Muscle layer of duodenum (tissue), 2 donors: ENCODE measurements around the gene ATXN7L1.

Experiments used
- H3K27ac ChIP-seq: one replicate; pipeline ENCODE4 v1.7.0; 2013; ENCODE audit warnings: mild to moderate bottlenecking, low read length
- H3K27me3 ChIP-seq: one replicate; pipeline ENCODE4 v1.7.0; 2013; ENCODE audit warnings: low read depth, mild to moderate bottlenecking, control low read depth, low read length
- H3K36me3 ChIP-seq, 2 donors: one replicate each; pipeline ENCODE4 v1.7.0; 2013; ENCODE audit warnings: low read length in 2 of 2, control low read depth in 1 of 2, mild to moderate bottlenecking in 1 of 2; ENCODE audit not compliant: insufficient read depth in 2 of 2, control insufficient read depth in 1 of 2
- H3K4me1 ChIP-seq, 2 donors: one replicate each; pipeline ENCODE4 v1.7.0; 2013; ENCODE audit warnings: low read length in 2 of 2, mild to moderate bottlenecking in 2 of 2, control low read depth in 1 of 2, moderate library complexity in 1 of 2; ENCODE audit not compliant: insufficient read depth in 2 of 2, control insufficient read depth in 1 of 2
- H3K4me3 ChIP-seq, 2 donors: one replicate each; pipeline ENCODE4 v1.7.0; 2013; ENCODE audit warnings: low read length in 2 of 2, low read depth in 1 of 2, mild to moderate bottlenecking in 1 of 2
- H3K9me3 ChIP-seq, 2 donors: one replicate each; pipeline ENCODE4 v1.7.0; 2013; ENCODE audit warnings: low read length in 2 of 2, control low read depth in 1 of 2, mild to moderate bottlenecking in 1 of 2; ENCODE audit not compliant: control insufficient read depth in 1 of 2
- donor health status: healthy.

Gene ATXN7L1

GRCh38 chr7:105625986-105626385 lies 250.4 kb downstream of the ATXN7L1 start:
- peaks cover 12 to 34% of the 10 kb centered on the region in 2 donors for H3K36me3 ChIP-seq
- H3K27me3 ChIP-seq: no peaks in the 10 kb centered on the region
- H3K4me3 ChIP-seq: no peak overlapping the region
- H3K27ac ChIP-seq: no peak overlapping the region
- peaks cover 0 to 17% of the 10 kb centered on the region in 2 donors for H3K4me1 ChIP-seq
- H3K9me3 ChIP-seq: no peaks in the 10 kb centered on the region

- peaks cover 0 to 17% of the 10 kb centered on the region in 2 donors for H3K4me1 ChIP-seq
Observed at GRCh38 chr7:105623906-105624305, 252.5 kb downstream of the ATXN7L1 start.

GRCh38 chr7:105623378-105623777 lies 253.0 kb downstream of the ATXN7L1 start:
- Histone ChIP-seq H3K27ac (no peak overlapping the region), H3K9me3 (no peaks in the 10 kb centered on the region), H3K27me3 (no peaks in the 10 kb centered on the region), H3K4me3 (no peak overlapping the region), H3K36me3 (peaks cover 9 to 34% of the 10 kb centered on the region in 2 donors), H3K4me1 (peaks cover 0 to 17% of the 10 kb centered on the region in 2 donors)

More at GRCh38 chr7:105623906-105624305, 252.5 kb downstream of the ATXN7L1 start:
- peaks cover 9 to 30% of the 10 kb centered on the region in 2 donors for H3K36me3 ChIP-seq
- no peaks in the 10 kb centered on the region for H3K27me3 ChIP-seq
- H3K9me3 ChIP-seq: no peaks in the 10 kb centered on the region
- no peak overlapping the region for H3K4me3 ChIP-seq
- no peak overlapping the region for H3K27ac ChIP-seq

- H3K27me3 ChIP-seq: no peaks in the 10 kb centered on the region
- no peak overlapping the region for H3K4me3 ChIP-seq
- H3K36me3 ChIP-seq: peaks cover 13 to 45% of the 10 kb centered on the region in 2 donors
- no peak overlapping the region for H3K27ac ChIP-seq
- peaks cover 0 to 17% of the 10 kb centered on the region in 2 donors for H3K4me1 ChIP-seq
- H3K9me3 ChIP-seq: no peaks in the 10 kb centered on the region
Observed at GRCh38 chr7:105622106-105622731, 254.2 kb downstream of the ATXN7L1 start.

- Histone ChIP-seq H3K4me3 (no peak overlapping the region), H3K9me3 (no peaks in the 10 kb centered on the region), H3K36me3 (peaks cover 12 to 41% of the 10 kb centered on the region in 2 donors), H3K27me3 (no peaks in the 10 kb centered on the region), H3K27ac (no peak overlapping the region), H3K4me1 (peaks cover 0 to 17% of the 10 kb centered on the region in 2 donors)
Observed at GRCh38 chr7:105621617-105622016, 254.8 kb downstream of the ATXN7L1 start.

- Histone ChIP-seq H3K4me1 (peaks cover 0 to 17% of the 10 kb centered on the region in 2 donors), H3K27ac (no peak overlapping the region), H3K9me3 (no peaks in the 10 kb centered on the region), H3K4me3 (no peak overlapping the region), H3K36me3 (peaks cover 12 to 41% of the 10 kb centered on the region in 2 donors), H3K27me3 (no peaks in the 10 kb centered on the region)
Observed at GRCh38 chr7:105621176-105621575, 255.2 kb downstream of the ATXN7L1 start.

GRCh38 chr7:105619590-105619989 lies 256.8 kb downstream of the ATXN7L1 start:
- Histone ChIP-seq H3K36me3 (peaks cover 17 to 44% of the 10 kb centered on the region in 2 donors), H3K4me1 (peaks cover 0 to 17% of the 10 kb centered on the region in 2 donors), H3K9me3 (no peaks in the 10 kb centered on the region), H3K27me3 (no peaks in the 10 kb centered on the region), H3K27ac (no peak overlapping the region), H3K4me3 (no peak overlapping the region)

GRCh38 chr7:105618016-105618296 lies 258.4 kb downstream of the ATXN7L1 start:
- Histone ChIP-seq H3K4me3 (no peak overlapping the region), H3K27me3 (no peaks in the 10 kb centered on the region), H3K36me3 (peaks cover 30 to 46% of the 10 kb centered on the region in 2 donors), H3K27ac (no peak overlapping the region), H3K4me1 (peaks cover 0 to 17% of the 10 kb centered on the region in 2 donors), H3K9me3 (no peaks in the 10 kb centered on the region)

GRCh38 chr7:105617280-105618015 lies 259.0 kb downstream of the ATXN7L1 start:
- Histone ChIP-seq H3K9me3 (no peaks in the 10 kb centered on the region), H3K27me3 (no peaks in the 10 kb centered on the region), H3K4me1 (peaks cover 0 to 15% of the 10 kb centered on the region in 2 donors), H3K36me3 (peaks cover 30 to 46% of the 10 kb centered on the region in 2 donors), H3K4me3 (no peak overlapping the region), H3K27ac (no peak overlapping the region)

GRCh38 chr7:105614341-105614840 lies 262.0 kb downstream of the ATXN7L1 start:
- H3K27me3 ChIP-seq: no peaks in the 10 kb centered on the region
- no peaks in the 10 kb centered on the region for H3K4me1 ChIP-seq
- peaks cover 30 to 49% of the 10 kb centered on the region in 2 donors for H3K36me3 ChIP-seq
- no peaks in the 10 kb centered on the region for H3K9me3 ChIP-seq
- H3K27ac ChIP-seq: no peak overlapping the region
- H3K4me3 ChIP-seq: no peak overlapping the region

GRCh38 chr7:105613611-105614330 lies 262.6 kb downstream of the ATXN7L1 start:
- Histone ChIP-seq H3K4me1 (no peaks in the 10 kb centered on the region), H3K27ac (no peak overlapping the region), H3K27me3 (no peaks in the 10 kb centered on the region), H3K4me3 (no peak overlapping the region), H3K36me3 (peaks cover 30 to 49% of the 10 kb centered on the region in 2 donors), H3K9me3 (no peaks in the 10 kb centered on the region)
